NT2/D1 (cell line): Measurements from ENCODE around the gene AMZ1.
"Not testable (repeated sequence)": the region's sequence is repeated elsewhere in the genome, so short reads cannot be mapped to it uniquely, and the experiment has no call there.

Experiments
- DNase-seq: peaks from one replicate; pipeline ENCODE4 v3.0.0-alpha.2; 2011; ENCODE audit warnings: low read depth, low spot score
- H3K27me3 ChIP-seq: 2 replicates; pipeline ENCODE4 v1.6.0; 2011; ENCODE audit warnings: mild to moderate bottlenecking; ENCODE audit not compliant: insufficient read length, insufficient read depth
- H3K36me3 ChIP-seq: 2 replicates; pipeline ENCODE4 v1.6.1; 2011; ENCODE audit warnings: mild to moderate bottlenecking, low read length, mixed read lengths; ENCODE audit not compliant: insufficient read depth, insufficient read length
- H3K4me1 ChIP-seq: 2 replicates; pipeline ENCODE4 v1.5.1; 2011; ENCODE audit not compliant: insufficient read depth, insufficient read length
- H3K4me3 ChIP-seq: 2 replicates; pipeline ENCODE4 v1.5.1; 2011; ENCODE audit warnings: low read depth; ENCODE audit not compliant: insufficient read length
- H3K9ac ChIP-seq: 2 replicates; pipeline ENCODE4 v1.6.0; 2011; ENCODE audit warnings: low read depth; ENCODE audit not compliant: insufficient read length
- H3K9me3 ChIP-seq: 2 replicates; pipeline ENCODE4 v1.5.1; 2011; ENCODE audit warnings: mild to moderate bottlenecking, low read length; ENCODE audit not compliant: insufficient read depth
- SUZ12 ChIP-seq: IDR thresholded peaks from 2 replicates; pipeline ENCODE4 v1.6.1; 2011; ENCODE audit not compliant: insufficient read length, insufficient read depth; ENCODE audit errors: extremely low read depth
- YY1 ChIP-seq: IDR thresholded peaks from 2 replicates; pipeline ENCODE4 v1.6.1; 2011; ENCODE audit not compliant: insufficient read length, insufficient read depth
- ZNF274 ChIP-seq: IDR thresholded peaks from 2 replicates; pipeline ENCODE4 v1.6.1; 2011; ENCODE audit warnings: mild to moderate bottlenecking, low read depth, low read length

AMZ1 gene

DNA sequence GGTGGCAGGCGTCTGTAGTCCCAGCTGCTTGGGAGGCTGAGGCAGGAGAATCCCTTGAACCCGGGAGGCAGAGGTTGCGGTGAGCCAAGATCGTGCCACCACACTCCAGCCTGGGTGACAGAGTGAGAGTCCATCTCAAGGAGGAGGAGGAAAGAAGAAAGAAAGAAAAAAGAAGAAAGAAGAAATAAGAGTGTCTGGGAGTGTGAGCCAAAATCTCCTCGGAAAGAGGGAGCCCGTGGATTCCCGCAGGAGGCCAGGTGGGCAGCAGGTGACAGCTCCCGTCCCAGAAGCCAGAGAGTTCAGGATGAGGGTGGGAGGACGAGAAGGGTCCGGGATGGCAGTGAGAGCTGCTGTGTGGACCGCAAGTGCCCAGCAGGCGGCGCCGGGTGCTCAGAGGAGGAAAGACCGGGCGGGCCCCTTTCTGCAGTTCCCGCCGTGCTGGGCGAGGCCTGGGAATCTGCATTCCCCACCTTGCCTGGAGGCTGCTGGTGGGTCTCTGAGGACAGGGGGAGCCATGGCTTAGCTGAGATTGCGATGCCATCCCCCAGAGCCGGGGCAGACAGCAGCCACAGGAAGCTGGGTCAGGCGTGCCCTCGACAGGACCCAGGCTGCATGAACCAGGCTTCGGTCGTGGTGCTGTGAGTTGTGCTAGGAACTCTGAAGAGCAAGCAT, 17.1 kb upstream of the AMZ1 start:
- TF ChIP-seq YY1 (no peak), SUZ12 (no peak), ZNF274 (no peak)
- no peaks in the 10 kb centered on the region for H3K36me3 ChIP-seq
- no peak overlapping the region for H3K9ac ChIP-seq
- no peak overlapping the region for H3K4me3 ChIP-seq
- peaks cover 6% of the 10 kb centered on the region for H3K4me1 ChIP-seq
- no peaks in the 10 kb centered on the region for H3K9me3 ChIP-seq
- peaks cover 5% of the 10 kb centered on the region for H3K27me3 ChIP-seq
- DNase-seq: peak; percentile 68

DNA sequence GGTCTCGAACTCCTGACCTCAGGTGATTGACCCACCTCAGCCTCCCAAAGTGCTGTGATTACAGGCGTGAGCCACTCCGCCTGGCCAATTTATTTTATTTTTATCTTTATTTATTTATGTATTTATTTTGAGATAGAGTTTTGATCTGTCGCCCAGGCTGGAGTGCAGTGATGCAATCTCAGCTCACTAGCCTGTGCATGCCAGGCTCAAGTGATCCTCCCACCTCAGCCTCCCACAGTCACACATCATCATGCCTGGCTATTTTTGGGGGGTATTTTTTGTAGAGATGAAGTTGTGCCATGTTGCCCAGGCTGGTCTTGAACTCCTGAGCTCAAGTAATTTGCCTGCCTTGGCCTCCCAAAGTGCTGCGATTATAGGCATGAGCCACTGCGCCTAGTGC, 14.8 kb upstream of the AMZ1 start:
- not testable (repeated sequence) for H3K27me3 ChIP-seq, DNase-seq, H3K4me3 ChIP-seq

DNA sequence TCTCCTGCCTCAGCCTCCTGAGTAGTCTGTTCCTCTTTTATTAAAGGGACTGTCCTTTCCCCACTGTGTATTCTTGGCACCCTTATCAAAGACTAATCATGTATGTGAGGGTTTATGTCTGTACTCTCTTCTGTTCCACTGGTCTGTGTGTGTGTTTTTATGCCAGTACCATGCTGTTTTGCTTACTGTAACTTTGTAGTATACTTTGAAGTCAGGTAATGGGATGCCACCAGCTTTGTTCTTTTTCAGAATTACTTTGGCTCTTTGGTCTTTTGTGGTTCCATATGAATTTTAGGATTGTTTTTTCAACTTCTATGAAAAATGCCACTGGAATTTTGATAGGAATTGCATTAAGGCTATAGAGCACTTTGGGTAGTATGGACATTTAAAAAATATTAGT, 14.1 kb upstream of the AMZ1 start:
- H3K9me3 ChIP-seq: no peaks in the 10 kb centered on the region
- H3K4me1 ChIP-seq: peaks cover 4% of the 10 kb centered on the region
- H3K4me3 ChIP-seq: no peak overlapping the region
- no peak overlapping the region for H3K9ac ChIP-seq
- TF ChIP-seq ZNF274 (no peak), SUZ12 (no peak), YY1 (no peak)
- no peaks in the 10 kb centered on the region for H3K36me3 ChIP-seq
- no peak for DNase-seq
- H3K27me3 ChIP-seq: peaks cover 5% of the 10 kb centered on the region

More for the DNA sequence above, 14.8 kb upstream of the AMZ1 start:
- not testable (repeated sequence) for H3K36me3 ChIP-seq, H3K9me3 ChIP-seq, H3K9ac ChIP-seq, H3K4me1 ChIP-seq

DNA sequence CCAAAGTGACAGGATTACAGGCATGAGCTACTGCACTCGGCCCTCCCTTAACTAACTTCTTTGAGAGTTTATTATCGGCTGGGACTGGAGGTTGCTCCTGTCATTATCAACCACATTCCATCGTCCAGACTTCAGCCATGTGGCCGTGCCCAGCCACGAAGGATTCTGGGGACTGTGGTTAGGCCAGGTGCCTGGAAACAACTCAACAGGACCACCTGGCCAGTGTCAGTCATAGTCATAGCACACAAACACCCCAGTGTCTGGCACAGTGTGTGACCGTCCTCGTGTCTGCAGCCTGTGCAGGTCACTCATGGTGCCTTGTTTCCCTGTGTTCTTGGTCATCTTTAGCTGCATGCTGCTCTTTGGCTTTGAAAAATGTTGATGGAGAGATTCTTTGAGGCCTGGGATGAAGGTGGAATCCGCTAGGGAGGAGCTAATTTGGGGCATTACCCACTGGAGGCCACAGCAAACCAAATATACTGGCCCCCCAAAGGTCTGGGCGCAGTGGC, 12.7 kb upstream of the AMZ1 start:
- peaks cover 9% of the 10 kb centered on the region for H3K4me1 ChIP-seq
- no peaks in the 10 kb centered on the region for H3K9me3 ChIP-seq
- no peak for DNase-seq
- TF ChIP-seq ZNF274: no peak
- TF ChIP-seq YY1: no peak
- no peak for TF ChIP-seq SUZ12
- no peak overlapping the region for H3K4me3 ChIP-seq
- H3K36me3 ChIP-seq: no peaks in the 10 kb centered on the region
- no peaks in the 10 kb centered on the region for H3K27me3 ChIP-seq
- H3K9ac ChIP-seq: no peak overlapping the region

DNA sequence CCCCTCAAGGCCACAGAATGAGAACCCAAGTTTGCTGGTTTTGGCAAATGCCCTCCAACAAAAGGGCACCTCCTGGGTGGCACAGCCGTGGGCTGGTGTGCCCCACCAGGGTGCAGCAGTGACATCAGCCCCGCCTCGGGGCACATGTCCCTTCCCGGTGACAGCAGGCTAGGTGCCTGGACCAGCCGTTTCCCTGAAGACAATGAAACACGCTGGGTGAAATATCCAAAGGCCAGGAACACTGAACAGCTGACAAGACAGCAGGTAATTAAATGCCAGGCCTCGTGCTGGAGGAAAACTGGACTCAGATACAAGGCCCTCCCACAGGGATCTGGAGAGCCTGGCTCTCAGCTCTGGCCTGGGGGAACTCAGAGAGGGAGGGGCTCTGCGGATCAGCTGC, 11.4 kb upstream of the AMZ1 start:
- not testable (repeated sequence) for DNase-seq, H3K9ac ChIP-seq, H3K9me3 ChIP-seq, H3K36me3 ChIP-seq, H3K4me3 ChIP-seq, H3K27me3 ChIP-seq
- H3K4me1 ChIP-seq: peaks cover 12% of the 10 kb centered on the region

DNA sequence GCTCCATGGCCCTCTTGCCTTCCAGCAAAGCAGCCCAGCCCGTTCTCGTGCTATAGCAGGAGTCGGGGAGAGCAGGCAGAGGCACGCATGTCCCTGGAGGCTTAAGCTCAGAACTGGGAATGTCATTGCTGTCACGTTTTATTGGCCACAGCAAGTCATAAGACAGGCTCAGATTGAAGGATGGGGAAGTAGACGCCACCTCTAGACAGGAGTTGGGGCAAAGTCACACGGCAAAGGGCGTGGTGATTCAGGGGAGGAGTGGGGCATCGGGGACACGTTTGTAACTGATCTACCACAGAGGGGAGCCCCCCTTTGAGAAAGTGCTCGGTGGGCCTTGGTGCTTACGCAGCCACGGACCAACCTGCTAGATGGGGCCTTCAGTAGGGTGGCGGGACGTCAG, 9.5 kb upstream of the AMZ1 start:
- H3K36me3 ChIP-seq, H3K27me3 ChIP-seq, H3K9me3 ChIP-seq, H3K4me3 ChIP-seq, H3K9ac ChIP-seq, DNase-seq: not testable (repeated sequence)
- H3K4me1 ChIP-seq: peaks cover 17% of the 10 kb centered on the region

DNA sequence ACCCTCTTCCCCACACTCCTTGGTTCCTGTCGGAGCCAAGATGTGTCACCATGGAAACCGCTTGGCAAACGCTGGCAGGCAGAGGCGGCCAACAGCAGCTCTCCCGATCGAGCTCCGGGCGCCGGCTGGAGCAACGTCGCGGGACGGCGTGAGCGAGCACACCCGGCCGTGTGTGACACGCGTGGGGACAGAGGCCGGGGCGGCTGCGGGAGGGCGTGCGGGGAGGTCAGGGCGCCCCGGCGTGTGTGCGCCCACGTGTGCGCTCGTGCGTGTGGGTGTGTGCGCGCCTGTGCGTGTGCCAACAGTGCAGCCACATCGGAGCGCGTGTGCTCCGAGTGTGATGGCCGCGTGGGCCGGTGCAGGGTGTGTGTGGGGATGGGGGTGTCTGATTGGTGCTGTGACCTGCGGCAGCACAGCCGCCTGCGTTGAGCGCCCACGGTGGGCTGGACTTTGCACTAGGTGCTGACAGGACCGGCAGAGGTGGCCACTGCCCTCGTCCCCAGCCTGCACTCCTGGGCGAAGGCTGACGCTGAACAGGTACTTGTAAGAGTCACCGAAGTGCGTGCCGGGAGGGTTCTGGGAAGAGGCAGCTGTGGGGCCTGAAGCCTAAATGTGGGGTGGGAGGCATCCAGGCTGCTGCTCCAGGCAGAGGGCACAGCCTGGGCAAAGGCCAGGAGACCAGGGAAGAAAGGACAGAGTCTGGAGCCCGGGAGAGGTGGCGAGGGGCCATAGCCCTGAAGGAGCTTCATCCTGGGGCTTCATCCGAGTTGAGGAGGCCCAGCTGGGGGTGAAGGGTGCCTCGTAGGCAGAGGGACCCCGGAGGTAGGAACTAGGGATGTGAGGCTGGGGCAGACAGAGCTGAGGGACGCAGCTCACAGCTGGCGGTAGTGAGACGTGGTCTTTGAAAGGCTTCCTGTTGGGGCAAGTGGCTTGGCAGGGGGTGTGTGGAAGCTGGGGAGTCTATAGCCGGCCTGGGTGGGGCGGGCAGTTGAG, 8.6 kb upstream of the AMZ1 start:
- not testable (repeated sequence) for H3K9me3 ChIP-seq, H3K27me3 ChIP-seq, DNase-seq, H3K36me3 ChIP-seq, H3K9ac ChIP-seq, H3K4me3 ChIP-seq
- peaks cover 17% of the 10 kb centered on the region for H3K4me1 ChIP-seq
